GM23248 (cell line): ENCODE data around the gene ABCA8. TPM values are rescaled to one million over a fixed set of nuclear protein-coding genes. Genes with fewer than 3 reads are reported as not detected.

ENCODE experiments used
- DNase-seq: peaks from one replicate; pipeline ENCODE4 v3.0.0-alpha.2; 2015
- H2AFZ ChIP-seq: fragments of 200-600 bp; sonication (generic); 2 replicates; pipeline ENCODE4 v1.6.1; 2016; ENCODE audit warnings: antibody characterized with exemption
- H3F3A ChIP-seq: fragments of 200-600 bp; sonication (generic); 2 replicates; pipeline ENCODE4 v1.6.1; 2016; ENCODE audit warnings: mild to moderate bottlenecking, antibody characterized with exemption, mixed run types; ENCODE audit not compliant: insufficient read depth
- H3K27ac ChIP-seq: fragments of 200-600 bp; sonication (generic); 2 replicates; pipeline ENCODE4 v1.5.1; 2016; ENCODE audit warnings: mild to moderate bottlenecking
- H3K27me3 ChIP-seq: fragments of 200-600 bp; sonication (generic); replicated peaks from 2 replicates; pipeline ENCODE4 v1.6.1; 2016; ENCODE audit warnings: mild to moderate bottlenecking; ENCODE audit not compliant: insufficient read depth
- H3K36me3 ChIP-seq: fragments of 200-600 bp; sonication (generic); 2 replicates; pipeline ENCODE4 v1.6.1; 2016; ENCODE audit warnings: low read depth, mild to moderate bottlenecking
- H3K4me1 ChIP-seq: fragments of 200-600 bp; sonication (generic); 2 replicates; pipeline ENCODE4 v1.6.1; 2016; ENCODE audit warnings: mild to moderate bottlenecking; ENCODE audit not compliant: insufficient read depth
- H3K4me2 ChIP-seq: fragments of 200-600 bp; sonication (generic); one replicate; pipeline ENCODE4 v1.6.1; 2016; ENCODE audit warnings: mild to moderate bottlenecking; ENCODE audit not compliant: unreplicated experiment
- H3K4me3 ChIP-seq: fragments of 200-600 bp; sonication (generic); 2 replicates; pipeline ENCODE4 v1.5.1; 2016; ENCODE audit warnings: mild to moderate bottlenecking
- H3K79me2 ChIP-seq: fragments of 200-600 bp; sonication (generic); 2 replicates; pipeline ENCODE4 v1.6.1; 2016; ENCODE audit warnings: mild to moderate bottlenecking; ENCODE audit not compliant: insufficient read depth
- H3K9ac ChIP-seq: fragments of 200-600 bp; sonication (generic); 2 replicates; pipeline ENCODE4 v1.6.1; 2016; ENCODE audit warnings: mild to moderate bottlenecking
- H3K9me2 ChIP-seq: fragments of 200-600 bp; sonication (generic); 2 replicates; pipeline ENCODE4 v1.6.1; 2016; ENCODE audit warnings: mixed run types, mild to moderate bottlenecking, moderate library complexity; ENCODE audit not compliant: insufficient read depth
- H3K9me3 ChIP-seq: fragments of 200-600 bp; sonication (generic); one replicate; pipeline ENCODE4 v1.6.1; 2017; ENCODE audit warnings: low read depth
- H4K20me1 ChIP-seq: fragments of 200-600 bp; sonication (generic); 2 replicates; pipeline ENCODE4 v1.6.0; 2016; ENCODE audit not compliant: insufficient read depth
- EZH2 ChIP-seq: fragments of 200-600 bp; sonication (generic); IDR thresholded peaks from 2 replicates; pipeline ENCODE4 v1.6.1; 2018; ENCODE audit warnings: antibody characterized with exemption, mild to moderate bottlenecking; ENCODE audit not compliant: insufficient read depth, poor library complexity, severe bottlenecking
- EZH2phosphoT487 ChIP-seq: fragments of 200-600 bp; sonication (generic); IDR thresholded peaks from 2 replicates; pipeline ENCODE4 v1.6.1; 2018; ENCODE audit warnings: antibody characterized with exemption, moderate library complexity, mild to moderate bottlenecking, low read depth; ENCODE audit not compliant: insufficient read depth
- WGBS, 2 experiments: methylation state at CpG; one replicate each; pipeline ENCODE4 v1.1.6; 2015 to 2017; ENCODE audit warnings: low lambda C conversion rate in 2 of 2, low coverage in 1 of 2; ENCODE audit errors: missing lambda C conversion rate in 2 of 2; 5-methylcytosine and 5-hydroxymethylcytosine counted together
- in situ Hi-C: fragments of 300-500 bp; cut with MboI; formaldehyde crosslinking; loops from 2 replicates; pipeline ENCODE4 v1.15.0; 2020
- polyA plus RNA-seq: library from polyadenylated mRNA; unstranded; fragments of >200 nt; fragmentation: Nextera tagmentation; extraction: Ambion mirVana; gene quantifications from 2 replicates; pipeline ENCODE4 v1.2.1, GENCODE V29; 2016
- total RNA-seq: library from RNA; depleted of rRNA; stranded (reverse); fragments of >200 nt; shearing (Covaris generic); gene quantifications from 2 replicates; pipeline ENCODE4 v1.2.3, GENCODE V29; 2014

ABCA8 gene
- total and polyA plus RNA-seq, 2 experiments from 2014 or later = 4.4 to 8.0 TPM

DNA sequence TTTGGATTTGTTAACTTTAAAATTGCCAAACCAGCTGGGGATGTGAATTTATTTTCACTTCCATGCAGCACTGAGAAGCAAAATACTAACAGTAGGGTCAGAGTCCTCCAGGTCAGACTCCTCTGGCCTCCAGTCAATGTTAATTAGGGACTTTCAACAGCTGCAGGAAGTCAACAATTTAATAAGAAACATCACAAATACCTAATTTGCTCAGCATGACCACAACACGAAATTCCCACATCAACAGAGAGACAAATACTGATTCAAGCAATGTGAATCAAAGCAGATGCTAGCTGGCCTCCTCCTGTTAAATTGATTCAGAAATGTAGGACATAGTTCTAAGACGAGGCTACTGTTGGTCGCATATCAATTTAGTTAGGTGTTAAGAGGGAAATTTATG, 111.7 kb downstream of the ABCA8 start:
- H3K9me3 ChIP-seq = no peaks in the 10 kb centered on the region
- no peaks in the 10 kb centered on the region for H3F3A ChIP-seq
- DNase-seq = no peak
- H2AFZ ChIP-seq = no peak overlapping the region
- no peak overlapping the region for H3K9ac ChIP-seq
- no peak overlapping the region for H3K4me3 ChIP-seq
- H3K27me3 ChIP-seq = no peaks in the 10 kb centered on the region
- in situ Hi-C loops = no loop called here
- TF ChIP-seq EZH2 (no peak), EZH2phosphoT487 (no peak)
- H3K36me3 ChIP-seq = no peaks in the 10 kb centered on the region
- no peak overlapping the region for H3K4me2 ChIP-seq
- no peak overlapping the region for H3K27ac ChIP-seq
- 12 to 19% methylated on average over 3 of the region's 3 CpGs for WGBS, 2 experiments
- no peaks in the 10 kb centered on the region for H3K9me2 ChIP-seq
- no peaks in the 10 kb centered on the region for H4K20me1 ChIP-seq
- H3K79me2 ChIP-seq = no peaks in the 10 kb centered on the region
- H3K4me1 ChIP-seq = no peaks in the 10 kb centered on the region

DNA sequence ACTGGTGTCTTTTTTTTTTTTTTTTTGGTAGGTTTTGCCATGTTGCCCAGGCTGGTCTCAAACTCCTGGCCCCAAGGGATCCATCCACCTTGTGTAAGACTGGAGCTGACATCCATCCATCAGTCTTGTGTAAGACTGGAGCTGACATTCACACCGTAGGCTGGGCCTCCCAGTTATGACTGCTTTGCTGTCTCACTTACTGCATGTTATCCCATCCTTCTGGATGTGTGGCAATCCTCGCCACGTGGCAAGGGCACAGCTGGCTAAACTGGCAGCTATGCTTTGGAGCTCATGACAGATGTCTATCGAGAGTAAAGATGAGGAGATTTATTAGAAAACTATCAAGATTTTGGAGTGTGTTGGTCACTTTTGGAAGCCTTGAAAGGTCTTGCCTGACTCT, 115.1 kb downstream of the ABCA8 start:
- no peak for DNase-seq
- Histone ChIP-seq H4K20me1 (no peaks in the 10 kb centered on the region), H3K36me3 (no peaks in the 10 kb centered on the region), H3K27me3 (no peaks in the 10 kb centered on the region), H2AFZ (no peak overlapping the region), H3K9me2 (no peaks in the 10 kb centered on the region), H3K9ac (no peak overlapping the region), H3F3A (no peaks in the 10 kb centered on the region), H3K27ac (no peak overlapping the region), H3K79me2 (no peaks in the 10 kb centered on the region), H3K4me3 (no peak overlapping the region), H3K4me2 (no peak overlapping the region), H3K9me3 (no peaks in the 10 kb centered on the region), H3K4me1 (no peaks in the 10 kb centered on the region)
- no peak for TF ChIP-seq EZH2phosphoT487
- TF ChIP-seq EZH2 = no peak
- WGBS, 2 experiments = 47 to 61% methylated on average over 4 of the region's 4 CpGs
- in situ Hi-C loops = no loop called here

DNA sequence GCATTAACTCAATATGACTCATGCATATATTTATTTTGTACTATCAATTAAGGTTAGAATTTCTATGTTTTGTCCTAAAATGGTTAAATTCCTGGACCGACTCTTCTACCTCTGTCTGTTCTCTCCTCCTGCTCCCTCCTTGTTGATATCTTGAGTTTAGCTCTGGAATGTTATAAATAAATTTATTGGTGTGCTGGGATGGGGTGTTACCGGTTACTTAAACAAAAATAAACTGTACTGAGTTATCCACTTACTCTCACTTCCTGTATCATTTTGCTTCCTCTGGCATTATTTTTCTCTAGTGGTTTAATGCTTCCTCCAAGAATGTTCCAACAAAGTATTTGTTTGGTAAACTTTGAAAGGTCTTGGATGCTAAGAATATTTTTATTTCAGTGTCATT, 120.1 kb downstream of the ABCA8 start:
- TF ChIP-seq EZH2 (no peak), EZH2phosphoT487 (no peak)
- no peaks in the 10 kb centered on the region for H4K20me1 ChIP-seq
- no peak overlapping the region for H2AFZ ChIP-seq
- no peak overlapping the region for H3K9ac ChIP-seq
- no peak overlapping the region for H3K4me2 ChIP-seq
- no peaks in the 10 kb centered on the region for H3K79me2 ChIP-seq
- no peaks in the 10 kb centered on the region for H3F3A ChIP-seq
- in situ Hi-C loops = loop anchor here (10.0 kb wide), 1 partner anchor 60 kb away; no protein-coding TSS in a partner anchor
- no peak overlapping the region for H3K4me3 ChIP-seq
- H3K36me3 ChIP-seq = no peaks in the 10 kb centered on the region
- no peaks in the 10 kb centered on the region for H3K9me3 ChIP-seq
- no peaks in the 10 kb centered on the region for H3K9me2 ChIP-seq
- WGBS, 2 experiments = 59 to 66% methylated on average over 2 of the region's 2 CpGs
- no peaks in the 10 kb centered on the region for H3K4me1 ChIP-seq
- DNase-seq = no peak
- no peaks in the 10 kb centered on the region for H3K27me3 ChIP-seq
- no peak overlapping the region for H3K27ac ChIP-seq

DNA sequence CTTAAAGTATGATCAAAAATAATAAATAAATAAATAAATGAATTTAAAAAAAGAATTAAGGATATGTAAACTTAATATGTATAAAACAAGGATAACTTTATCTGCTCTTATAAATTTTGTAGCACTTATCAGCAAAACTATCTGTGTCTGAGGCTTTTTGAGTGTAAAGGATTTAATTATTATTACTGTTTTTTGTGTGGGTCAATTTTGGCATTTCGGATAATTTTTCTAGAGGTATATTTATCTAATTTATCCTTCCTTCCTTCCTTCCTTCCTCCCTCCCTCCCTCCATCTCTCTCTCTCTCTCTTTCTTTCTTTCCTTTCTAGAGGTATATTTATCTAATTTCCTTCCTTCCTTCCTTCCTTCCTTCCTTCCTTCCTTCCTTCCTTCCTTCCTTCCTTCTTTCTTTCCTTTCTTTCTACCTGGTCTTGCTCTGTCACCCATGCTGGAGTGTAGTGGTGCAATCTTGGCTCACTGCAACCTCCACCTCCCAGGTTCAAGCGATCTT, 120.8 kb downstream of the ABCA8 start:
- H3F3A ChIP-seq = no peaks in the 10 kb centered on the region
- no peaks in the 10 kb centered on the region for H3K36me3 ChIP-seq
- no peak overlapping the region for H3K9ac ChIP-seq
- no peaks in the 10 kb centered on the region for H3K79me2 ChIP-seq
- H3K4me1 ChIP-seq = no peaks in the 10 kb centered on the region
- in situ Hi-C loops = loop anchor here (10.0 kb wide), 1 partner anchor 60 kb away; no protein-coding TSS in a partner anchor
- no peak for DNase-seq
- 91 to 94% methylated on average over 2 of the region's 2 CpGs for WGBS, 2 experiments
- no peaks in the 10 kb centered on the region for H3K27me3 ChIP-seq
- H4K20me1 ChIP-seq = no peaks in the 10 kb centered on the region
- no peak overlapping the region for H3K4me2 ChIP-seq
- H3K9me2 ChIP-seq = no peaks in the 10 kb centered on the region
- no peak overlapping the region for H3K27ac ChIP-seq
- no peaks in the 10 kb centered on the region for H3K9me3 ChIP-seq
- no peak overlapping the region for H3K4me3 ChIP-seq
- H2AFZ ChIP-seq = no peak overlapping the region
- TF ChIP-seq EZH2phosphoT487 = no peak
- no peak for TF ChIP-seq EZH2
